Left lung (tissue), 10 donors: ENCODE results near the gene BABAM1. TPM values are rescaled to one million over a fixed set of nuclear protein-coding genes. Genes with fewer than 3 reads are reported as not detected.

Source experiments
- ATAC-seq: fragments of 200-7000 bp; cut with Tn5 transposase; one replicate; pipeline ENCODE4 v1.9.1; 2020; ENCODE audit warnings: moderate library complexity
- DNase-seq, 4 donors: peaks; one replicate each; pipeline ENCODE4 v3.0.0-alpha.2; 2013 to 2020
- H3K27ac ChIP-seq, 2 donors: fragments of 200-600 bp; sonication (generic) in 1 of 2; one replicate each; pipeline versions ENCODE4 v1.5.0 to v1.8.0; 2020 to 2021
- H3K27me3 ChIP-seq, 2 donors: fragments of 200-600 bp; sonication (generic) in 1 of 2; one replicate each; pipeline versions ENCODE4 v1.5.0 to v1.8.0; 2020 to 2021
- H3K36me3 ChIP-seq, 2 donors: fragments of 200-600 bp; sonication (generic) in 1 of 2; one replicate each; pipeline versions ENCODE4 v1.5.0 to v1.8.0; 2020 to 2021
- H3K4me1 ChIP-seq, 2 donors: fragments of 200-600 bp; one replicate each; pipeline ENCODE4 v1.8.0; 2021
- H3K4me3 ChIP-seq, 2 donors: fragments of 200-600 bp; sonication (generic) in 1 of 2; one replicate each; pipeline versions ENCODE4 v1.5.0 to v1.8.0; 2020 to 2021; ENCODE audit warnings: mild to moderate bottlenecking in 1 of 2
- H3K9me3 ChIP-seq, 2 donors: fragments of 200-600 bp; sonication (generic) in 1 of 2; one replicate each; pipeline versions ENCODE4 v1.5.0 to v1.8.0; 2020 to 2021
- intact Hi-C, 2 donors: fragments of 100-400 bp; cut with DNase I; formaldehyde crosslinking; loops; one replicate each; pipeline versions ENCODE4 v1.11.2 to v1.14.2; 2022
- polyA plus RNA-seq, 6 donors: library from polyadenylated mRNA; unstranded; fragments of 120-200 nt; gene quantifications; one replicate each; pipeline ENCODE4 v1.2.1, GENCODE V29; 2013; ENCODE audit not compliant: insufficient read length in 6 of 6
- total RNA-seq, 2 donors: library from RNA; stranded (reverse); fragmentation: NEBNext Ultra II Directional; extraction: Animal tissue kit (Norgen Biotek cat#: 25700); gene quantifications; one replicate each; pipeline ENCODE4 v1.2.1, GENCODE V29; 2021
- TF ChIP-seq, protein P1 (sequence below), 2 donors: fragments of 200-600 bp; sonication (generic) in 1 of 2; IDR thresholded peaks; one replicate each; pipeline versions ENCODE4 v1.5.0 to v1.8.0; 2021; ENCODE audit warnings: antibody characterized with exemption in 2 of 2
- donor health status: DM: no; HTN: yes; CAD: no.
- donor health status: DM: no; HTN: no; CAD: no.

BABAM1 gene
- total and polyA plus RNA-seq, 8 donors: 73.1 to 108 (median 100) TPM

DNA sequence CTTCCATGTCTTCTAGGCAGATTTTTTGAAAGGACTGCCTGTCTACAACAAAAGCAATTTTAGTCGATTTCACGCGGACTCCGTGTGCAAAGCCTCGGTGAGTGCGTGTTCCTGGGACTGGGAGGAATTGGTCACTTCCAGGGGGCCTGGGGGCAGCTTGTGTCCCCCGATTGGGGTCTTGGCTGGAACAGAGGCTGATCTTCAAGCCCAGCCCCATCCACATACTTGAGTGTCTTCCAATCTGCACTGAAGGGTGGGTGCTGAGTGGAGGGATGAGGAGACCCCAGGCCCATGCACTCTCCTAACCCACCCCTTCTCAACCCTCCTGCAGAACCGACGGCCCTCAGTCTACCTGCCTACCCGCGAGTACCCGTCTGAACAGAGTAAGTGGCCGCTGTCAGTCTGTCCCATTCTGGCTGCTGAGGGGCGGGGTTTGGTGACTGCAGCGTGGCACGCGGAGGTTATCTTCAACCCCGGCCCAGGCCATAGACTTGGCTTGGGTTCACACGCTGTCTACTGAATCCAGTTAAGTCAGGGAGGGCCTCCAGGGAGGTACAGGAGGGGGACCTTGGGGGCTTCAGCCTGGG is 46.9 kb downstream of the BABAM1 start:
- TF ChIP-seq, protein P1, sequence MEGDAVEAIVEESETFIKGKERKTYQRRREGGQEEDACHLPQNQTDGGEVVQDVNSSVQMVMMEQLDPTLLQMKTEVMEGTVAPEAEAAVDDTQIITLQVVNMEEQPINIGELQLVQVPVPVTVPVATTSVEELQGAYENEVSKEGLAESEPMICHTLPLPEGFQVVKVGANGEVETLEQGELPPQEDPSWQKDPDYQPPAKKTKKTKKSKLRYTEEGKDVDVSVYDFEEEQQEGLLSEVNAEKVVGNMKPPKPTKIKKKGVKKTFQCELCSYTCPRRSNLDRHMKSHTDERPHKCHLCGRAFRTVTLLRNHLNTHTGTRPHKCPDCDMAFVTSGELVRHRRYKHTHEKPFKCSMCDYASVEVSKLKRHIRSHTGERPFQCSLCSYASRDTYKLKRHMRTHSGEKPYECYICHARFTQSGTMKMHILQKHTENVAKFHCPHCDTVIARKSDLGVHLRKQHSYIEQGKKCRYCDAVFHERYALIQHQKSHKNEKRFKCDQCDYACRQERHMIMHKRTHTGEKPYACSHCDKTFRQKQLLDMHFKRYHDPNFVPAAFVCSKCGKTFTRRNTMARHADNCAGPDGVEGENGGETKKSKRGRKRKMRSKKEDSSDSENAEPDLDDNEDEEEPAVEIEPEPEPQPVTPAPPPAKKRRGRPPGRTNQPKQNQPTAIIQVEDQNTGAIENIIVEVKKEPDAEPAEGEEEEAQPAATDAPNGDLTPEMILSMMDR (IDR thresholded peaks at IDR 0.05): no peak

DNA sequence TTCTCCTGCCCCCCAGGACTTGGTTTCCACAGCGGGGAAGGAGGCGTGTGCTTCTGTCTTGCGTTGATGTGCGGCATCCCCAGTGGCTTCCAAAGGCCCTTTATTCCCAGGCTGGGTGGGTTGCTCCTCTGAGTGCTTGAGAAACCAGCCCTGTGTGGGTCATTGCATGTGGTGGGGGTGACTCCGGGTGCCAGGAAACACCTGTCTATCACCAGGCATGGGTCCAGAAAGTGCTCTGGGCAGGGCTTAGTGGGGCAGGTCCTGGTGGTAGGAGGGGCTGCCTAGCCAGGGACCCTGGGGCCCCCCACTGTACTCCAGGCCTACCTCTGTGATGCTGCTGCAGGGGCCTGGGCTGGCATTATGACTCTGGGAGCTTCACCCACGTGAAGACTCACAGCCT is 51.7 kb downstream of the BABAM1 start:
- Histone ChIP-seq H3K4me3 (no peak overlapping the region), H3K36me3 (peaks cover 0 to 79% of the 10 kb centered on the region in 2 donors), H3K4me1 (peaks cover 0 to 18% of the 10 kb centered on the region in 2 donors), H3K27me3 (peaks cover 0 to 2% of the 10 kb centered on the region in 2 donors), H3K27ac (no peak overlapping the region), H3K9me3 (no peaks in the 10 kb centered on the region)
- DNase-seq: no peak
- TF ChIP-seq, protein P1 (IDR thresholded peaks at IDR 0.05): no peak
- no peak for ATAC-seq
- intact Hi-C loops: no loop called here

More for the DNA sequence above, 46.9 kb downstream of the BABAM1 start:
- DNase-seq (no peak), ATAC-seq (no peak)
- H3K27me3 ChIP-seq: no peaks in the 10 kb centered on the region
- H3K4me1 ChIP-seq: peaks cover 10 to 44% of the 10 kb centered on the region in 2 donors
- intact Hi-C loops: no loop called here
- H3K4me3 ChIP-seq: no peak overlapping the region
- H3K36me3 ChIP-seq: peaks cover 0 to 58% of the 10 kb centered on the region in 2 donors
- no peak overlapping the region for H3K27ac ChIP-seq
- H3K9me3 ChIP-seq: no peaks in the 10 kb centered on the region

DNA sequence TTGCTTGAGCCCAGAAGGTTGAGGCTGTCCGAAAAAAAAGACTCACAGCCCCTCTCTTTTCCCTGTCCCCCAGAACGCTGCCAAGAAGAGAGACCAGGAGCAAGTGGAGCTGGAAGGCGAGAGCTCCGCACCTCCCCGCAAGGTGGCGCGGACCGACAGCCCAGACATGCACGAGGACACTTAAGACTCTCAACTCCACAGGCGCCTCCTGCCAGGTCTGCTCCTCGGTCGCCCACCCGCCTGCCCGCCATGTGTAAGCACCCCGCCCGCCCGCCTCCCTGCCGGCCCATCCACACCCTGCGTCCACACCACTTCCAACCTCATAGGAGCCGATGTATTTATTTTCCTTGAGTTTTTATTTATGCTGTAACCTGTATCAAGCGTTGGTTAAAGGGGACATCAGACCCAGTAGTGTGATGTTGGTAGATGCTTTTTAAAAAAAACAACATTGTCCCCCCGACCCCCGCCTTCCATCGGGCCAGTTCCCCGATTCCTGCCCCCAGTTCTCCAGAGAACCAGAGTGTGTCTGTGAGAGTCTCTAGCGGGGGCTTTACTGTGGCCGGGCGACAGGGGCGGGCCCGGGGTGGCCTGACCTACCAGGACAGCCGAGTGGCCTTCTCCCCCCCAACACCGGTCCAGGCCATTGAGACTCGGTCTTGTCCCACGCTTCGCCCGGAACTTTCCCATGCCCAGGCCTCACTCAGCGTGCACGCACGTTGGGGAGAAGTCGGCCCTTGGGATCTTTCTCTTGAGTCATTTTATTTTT is 52.4 kb downstream of the BABAM1 start:
- H3K4me1 ChIP-seq: peaks cover 0 to 23% of the 10 kb centered on the region in 2 donors
- no peaks in the 10 kb centered on the region for H3K9me3 ChIP-seq
- H3K36me3 ChIP-seq: peaks cover 0 to 73% of the 10 kb centered on the region in 2 donors
- H3K27ac ChIP-seq: no peak overlapping the region
- intact Hi-C loops: no loop called here
- TF ChIP-seq, protein P1 (IDR thresholded peaks at IDR 0.05): no peak
- DNase-seq: no peak
- no peak overlapping the region for H3K4me3 ChIP-seq
- peaks cover 0 to 5% of the 10 kb centered on the region in 2 donors for H3K27me3 ChIP-seq
- ATAC-seq: no peak

DNA sequence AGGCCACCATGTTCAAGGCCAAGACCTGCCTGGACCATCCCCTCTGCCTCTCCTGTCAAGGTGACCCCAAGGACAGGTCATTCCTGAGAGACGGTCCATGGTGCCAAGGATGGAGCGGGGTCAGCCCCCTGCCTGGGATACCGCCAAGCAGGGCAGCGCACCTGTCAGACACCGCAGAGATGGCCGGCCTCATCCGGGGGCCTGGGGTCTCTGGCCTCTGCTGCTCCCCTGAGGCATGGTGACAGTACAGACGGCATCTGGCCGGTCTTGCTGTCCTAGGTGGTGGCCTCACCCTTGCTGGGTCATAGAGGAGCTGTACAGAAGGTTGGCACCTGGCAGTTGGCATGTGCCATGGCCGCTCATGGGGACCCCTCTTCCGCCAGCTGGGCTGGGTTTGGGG is 53.2 kb downstream of the BABAM1 start:
- ATAC-seq (no peak), DNase-seq (no peak)
- no peak overlapping the region for H3K27ac ChIP-seq
- H3K4me3 ChIP-seq: no peak overlapping the region
- intact Hi-C loops: no loop called here
- TF ChIP-seq, protein P1 (IDR thresholded peaks at IDR 0.05): no peak
- H3K9me3 ChIP-seq: no peaks in the 10 kb centered on the region
- peaks cover 0 to 73% of the 10 kb centered on the region in 2 donors for H3K36me3 ChIP-seq
- peaks cover 0 to 5% of the 10 kb centered on the region in 2 donors for H3K27me3 ChIP-seq
- peaks cover 0 to 23% of the 10 kb centered on the region in 2 donors for H3K4me1 ChIP-seq
